ENCODE measurements around the gene SLTM.
"Not testable (repeated sequence)": the region's sequence is repeated elsewhere in the genome, so short reads cannot be mapped to it uniquely, and the experiment has no call there.

SLTM gene

GRCh38 chr15:58933281-58934113 lies at the start of gene SLTM:
SLTM (minus strand) TSS chr15:58933679; CDS start chr15:58933565, 114 bp downstream.
- peak; percentile 96 for DNase-seq

- DNase-seq, result no peak
Observed at GRCh38 chr15:58983261-58983660, 49.8 kb upstream of the SLTM start.

GRCh38 chr15:58981808-58982475 lies 48.5 kb upstream of the SLTM start:
- no peak for DNase-seq

- DNase-seq, result peak; percentile 22
Observed at GRCh38 chr15:58980351-58980939, 47.0 kb upstream of the SLTM start.

GRCh38 chr15:58977887-58978286 lies 44.4 kb upstream of the SLTM start:
- DNase-seq, result no peak

GRCh38 chr15:58967479-58967878 lies 34.0 kb upstream of the SLTM start:
- DNase-seq, result no peak

- no peak for DNase-seq
Observed at GRCh38 chr15:58966698-58967097, 33.2 kb upstream of the SLTM start.

- no peak for DNase-seq
Observed at GRCh38 chr15:58962662-58963565, 29.4 kb upstream of the SLTM start.

GRCh38 chr15:58962136-58962535 lies 28.7 kb upstream of the SLTM start:
- no peak for DNase-seq

- no peak for DNase-seq
Observed at GRCh38 chr15:58958811-58959210, 25.3 kb upstream of the SLTM start.

- DNase-seq, result peak; percentile 50
Observed at GRCh38 chr15:58957101-58957973, 23.9 kb upstream of the SLTM start.

- no peak for DNase-seq
Observed at GRCh38 chr15:58952751-58953150, 19.3 kb upstream of the SLTM start.

- peak; percentile 75 for DNase-seq
Observed at GRCh38 chr15:58951388-58952007, 18.0 kb upstream of the SLTM start.

- DNase-seq, result no peak
Observed at GRCh38 chr15:58947179-58947578, 13.7 kb upstream of the SLTM start.

GRCh38 chr15:58934974-58935373 lies 1.5 kb upstream of the SLTM start:
- DNase-seq, result not testable (repeated sequence)

- DNase-seq, result no peak
Observed at GRCh38 chr15:58934521-58934920, 1.0 kb upstream of the SLTM start.

GRCh38 chr15:58934114-58934447 lies 602 bp upstream of the SLTM start:
- DNase-seq, result peak; percentile 63

GRCh38 chr15:58932710-58933280 lies 684 bp downstream of the SLTM start:
- DNase-seq, result peak; percentile 50

GRCh38 chr15:58931987-58932588 lies 1.4 kb downstream of the SLTM start:
- DNase-seq, result no peak

GRCh38 chr15:58929891-58930416 lies 3.5 kb downstream of the SLTM start:
- DNase-seq, result no peak

Data from NCI-H1105 (cell line).